HCT116 (cell line): ENCODE results near the gene EML1. TPM values are rescaled to one million over a fixed set of nuclear protein-coding genes. Genes with fewer than 3 reads are reported as not detected.

Experiments
- ATAC-seq: fragments of 200-7000 bp; cut with Tn5 transposase; 2 replicates; pipeline ENCODE4 v1.9.1; 2020; ENCODE audit warnings: mild to moderate bottlenecking, moderate library complexity
- BruUV-seq: library from RNA; stranded (reverse); fragments of 400-500 nt; replicated peaks from 2 replicates; lab custom pipeline; 2021; lab: Mats Ljungman, UMichigan
- CTCF ChIA-PET: fragments of 300-600 bp; sonication (Branson Sonifier 250); formaldehyde crosslinking; loops from one replicate; lab custom pipeline; 2021; ENCODE audit warnings: antibody characterized with exemption; lab: Charles Lee
- POLR2A ChIA-PET: fragments of 300-600, 350-600 bp; sonication (Branson Sonifier 250); formaldehyde crosslinking; loops from one replicate; lab custom pipeline; 2021; ENCODE audit warnings: antibody characterized with exemption; lab: Charles Lee
- RAD21 ChIA-PET, 2 experiments: fragments of 300-600 bp; sonication (Branson Sonifier 250); formaldehyde crosslinking; loops; one replicate each; lab custom pipeline; 2023; ENCODE audit warnings: low total read pairs in 2 of 2; ENCODE audit not compliant: uncharacterized antibody in 2 of 2, unreplicated experiment in 2 of 2, low non-redundant PET in 1 of 2; lab: Charles Lee
- DNase-seq: peaks from one replicate; pipeline ENCODE4 v3.0.0-alpha.2; 2010; ENCODE audit warnings: low read depth, low spot score
- H2AFZ ChIP-seq: fragments of 200-600 bp; shearing (Covaris generic), sonication (generic); 2 replicates; pipeline ENCODE4 v1.6.1; 2017; ENCODE audit warnings: low read depth, mixed run types, mixed read lengths, antibody characterized with exemption, low read length; ENCODE audit not compliant: poor library complexity, severe bottlenecking
- H3K27ac ChIP-seq: 2 replicates; pipeline ENCODE4 v1.5.1; 2012; ENCODE audit warnings: low read depth, low read length
- H3K27me3 ChIP-seq: fragments of 200-600 bp; sonication (generic); 2 replicates; pipeline ENCODE4 v1.6.1; 2016; ENCODE audit warnings: mixed run types, low read length, mixed read lengths; ENCODE audit not compliant: insufficient read depth
- H3K36me3 ChIP-seq, 2 experiments: fragments of 200-500 bp in 1 of 2; fragments of 200-600 bp in 1 of 2; sonication (Bioruptor generic) in 1 of 2; sonication (generic) in 1 of 2; 2 replicates each; pipeline versions ENCODE4 v1.5.1 to v1.6.1; 2014 to 2016; ENCODE audit warnings: low read length in 2 of 2, inconsistent platforms in 1 of 2, mixed read lengths in 1 of 2, mixed run types in 1 of 2; ENCODE audit not compliant: insufficient read depth in 2 of 2, control insufficient read depth in 1 of 2
- H3K4me1 ChIP-seq, 2 experiments: fragments of 200-600 bp in 1 of 2; sonication (generic) in 1 of 2; 2 replicates each; pipeline versions ENCODE4 v1.5.1 to v1.6.1; 2012 to 2017; ENCODE audit warnings: low read length in 2 of 2, inconsistent platforms in 1 of 2, mild to moderate bottlenecking in 1 of 2, mixed read lengths in 1 of 2, mixed run types in 1 of 2, moderate library complexity in 1 of 2; ENCODE audit not compliant: insufficient read depth in 2 of 2, control insufficient read depth in 1 of 2
- H3K4me2 ChIP-seq: fragments of 200-600 bp; sonication (generic); 2 replicates; pipeline ENCODE4 v1.6.1; 2017; ENCODE audit warnings: mixed run types, low read length, mixed read lengths
- H3K4me3 ChIP-seq, 2 experiments: fragments of 200-600 bp in 1 of 2; sonication (generic) in 1 of 2; replicated peaks in 1 of 2; 2 replicates each; pipeline ENCODE4 v1.5.1; 2011 to 2016; ENCODE audit warnings: low read length in 2 of 2, control low read depth in 1 of 2, low read depth in 1 of 2, mild to moderate bottlenecking in 1 of 2, mixed read lengths in 1 of 2, mixed run types in 1 of 2
- H3K79me2 ChIP-seq: fragments of 200-600 bp; sonication (generic); 2 replicates; pipeline ENCODE4 v1.6.1; 2017; ENCODE audit warnings: mild to moderate bottlenecking, mixed run types, low read length, moderate library complexity, mixed read lengths; ENCODE audit not compliant: insufficient read depth
- H3K9ac ChIP-seq: fragments of 200-600 bp; sonication (generic); 2 replicates; pipeline ENCODE4 v1.6.1; 2016; ENCODE audit warnings: low read length, mixed read lengths
- H3K9me2 ChIP-seq: fragments of 200-600 bp; sonication (generic), shearing (Covaris generic); 2 replicates; pipeline ENCODE4 v1.6.1; 2017; ENCODE audit warnings: mixed run types, mild to moderate bottlenecking, moderate library complexity; ENCODE audit not compliant: insufficient read depth
- H3K9me3 ChIP-seq, 2 experiments: fragments of 200-500 bp in 1 of 2; fragments of 200-600 bp in 1 of 2; sonication (Bioruptor generic) in 1 of 2; sonication (generic) in 1 of 2; 2 replicates each; pipeline ENCODE4 v1.6.1; 2014 to 2017; ENCODE audit warnings: low read length in 2 of 2, mixed read lengths in 2 of 2, inconsistent platforms in 1 of 2, low read depth in 1 of 2, mild to moderate bottlenecking in 1 of 2, mixed run types in 1 of 2, moderate library complexity in 1 of 2; ENCODE audit not compliant: control insufficient read depth in 1 of 2, insufficient read depth in 1 of 2
- H4K20me1 ChIP-seq: fragments of 200-600 bp; sonication (generic), shearing (Covaris generic); 2 replicates; pipeline ENCODE4 v1.6.1; 2017; ENCODE audit warnings: mixed run types, mild to moderate bottlenecking, moderate library complexity; ENCODE audit not compliant: insufficient read depth
- ATF3 ChIP-seq: IDR thresholded peaks from 2 replicates; pipeline ENCODE4 v1.6.1; 2012
- CEBPB ChIP-seq: IDR thresholded peaks from 2 replicates; pipeline ENCODE4 v1.6.1; 2012; ENCODE audit warnings: low read depth
- CTCF ChIP-seq, 3 experiments: fragments of 200-600 bp in 1 of 3; sonication (generic) in 1 of 3; IDR thresholded peaks in 2 of 3; conservative IDR thresholded peaks in 1 of 3; 2 replicates each; pipeline ENCODE4 v1.5.1; 2012 to 2017; ENCODE audit warnings: low read depth in 2 of 3, low read length in 2 of 3, antibody characterized with exemption in 1 of 3, borderline replicate concordance in 1 of 3, control low read depth in 1 of 3, mild to moderate bottlenecking in 1 of 3, mixed read lengths in 1 of 3, mixed run types in 1 of 3, moderate library complexity in 1 of 3; ENCODE audit not compliant: insufficient read depth in 1 of 3
- EGR1 ChIP-seq: IDR thresholded peaks from 2 replicates; pipeline ENCODE4 v1.6.1; 2012; ENCODE audit warnings: low read depth
- EZH2phosphoT487 ChIP-seq: fragments of 200-600 bp; IDR thresholded peaks from 2 replicates; pipeline ENCODE4 v1.6.1; 2018; ENCODE audit warnings: antibody characterized with exemption, borderline replicate concordance
- FOSL1 ChIP-seq: IDR thresholded peaks from 2 replicates; pipeline ENCODE4 v1.6.1; 2012; ENCODE audit warnings: low read depth
- MAX ChIP-seq: IDR thresholded peaks from 2 replicates; pipeline ENCODE4 v1.6.1; 2012
- POLR2AphosphoS5 ChIP-seq: IDR thresholded peaks from 2 replicates; pipeline ENCODE4 v1.6.1; 2011; ENCODE audit warnings: mild to moderate bottlenecking, low read depth, low read length, moderate library complexity
- RAD21 ChIP-seq: IDR thresholded peaks from 2 replicates; pipeline ENCODE4 v1.6.1; 2012; ENCODE audit warnings: low read depth, mild to moderate bottlenecking
- REST ChIP-seq: IDR thresholded peaks from 2 replicates; pipeline ENCODE4 v1.6.1; 2012; ENCODE audit warnings: low read depth
- SIN3A ChIP-seq: IDR thresholded peaks from 2 replicates; pipeline ENCODE4 v1.6.1; 2012; ENCODE audit warnings: low read depth
- SRF ChIP-seq: IDR thresholded peaks from 2 replicates; pipeline ENCODE4 v1.6.1; 2012; ENCODE audit warnings: low read depth
- ZFX ChIP-seq: fragments of 450-650 bp; IDR thresholded peaks from 2 replicates; pipeline ENCODE4 v1.6.1; 2017
- intact Hi-C: fragments of 100-400 bp; cut with micrococcal nuclease; formaldehyde crosslinking; loops from 2 replicates; pipeline ENCODE4 v1.10.0; 2022
- total RNA-seq: library from RNA; stranded (reverse); gene quantifications from one replicate; pipeline ENCODE4 v1.2.1, GENCODE V29; 2021; ENCODE audit not compliant: unreplicated experiment

EML1 gene
- total RNA-seq, 1 experiment from 2014 or later, result 7.4 TPM

- no peak for DNase-seq
- Histone ChIP-seq H3K9me2 (no peaks in the 10 kb centered on the region), H3K36me3 (no peaks in the 10 kb centered on the region), H3K4me2 (no peak overlapping the region), H3K9ac (no peak overlapping the region), H3K79me2 (no peaks in the 10 kb centered on the region), H3K27ac (no peak overlapping the region), H2AFZ (no peak overlapping the region), H3K4me3 (no peak overlapping the region), H4K20me1 (no peaks in the 10 kb centered on the region), H3K9me3 (peaks cover 0 to 9% of the 10 kb centered on the region in 2 experiments; a peak in 1 of 4 replicates), H3K27me3 (no peaks in the 10 kb centered on the region), H3K4me1 (no peaks in the 10 kb centered on the region)
- RAD21 ChIA-PET, result interaction anchor here (0.6 to 1.0 kb wide), 2 partner anchors 31 to 41 kb away, joined by 3 read pairs; no protein-coding TSS in a partner anchor
- no TSS peak for BruUV-seq
- CTCF ChIA-PET, result interaction anchor here (1.0 kb wide), 1 partner anchor 17 kb away, joined by 3 read pairs; no protein-coding TSS in a partner anchor
- intact Hi-C loops, result no loop called here
- no peak for ATAC-seq
- POLR2A ChIA-PET, result no interaction called here
- no peak for TF ChIP-seq POLR2AphosphoS5
Observed at GRCh38 chr14:99930420-99931274, 137.4 kb downstream of the EML1 start.

- peaks cover 0 to 4% of the 10 kb centered on the region in 2 experiments; a peak in 1 of 4 replicates for H3K4me1 ChIP-seq
- no peaks in the 10 kb centered on the region for H3K27me3 ChIP-seq
- H3K79me2 ChIP-seq, result no peaks in the 10 kb centered on the region
- ATAC-seq (no peak), DNase-seq (no peak)
- H2AFZ ChIP-seq, result no peak overlapping the region
- no peaks in the 10 kb centered on the region for H4K20me1 ChIP-seq
- no peak overlapping the region for H3K27ac ChIP-seq
- H3K4me3 ChIP-seq, result no peak overlapping the region
- H3K9ac ChIP-seq, result no peak overlapping the region
- no peaks in the 10 kb centered on the region for H3K36me3 ChIP-seq
- ChIA-PET POLR2A (no interaction called here), RAD21 (interaction anchor here in 1 of 2 experiments (1.0 kb wide), 1 partner anchor 32 kb away, joined by 3 read pairs; no protein-coding TSS in a partner anchor), CTCF (interaction anchor here (0.7 kb wide), 1 partner anchor 16 kb away, joined by 3 read pairs; no protein-coding TSS in a partner anchor)
- no TSS peak for BruUV-seq
- no peaks in the 10 kb centered on the region for H3K9me2 ChIP-seq
- intact Hi-C loops, result no loop called here
- no peak overlapping the region for H3K4me2 ChIP-seq
- H3K9me3 ChIP-seq, result peaks cover 0 to 5% of the 10 kb centered on the region in 2 experiments; a peak in 1 of 4 replicates
- no peak for TF ChIP-seq CEBPB
- TF ChIP-seq FOSL1, result no peak
- TF ChIP-seq EZH2phosphoT487, result no peak
- TF ChIP-seq MAX, result no peak
- TF ChIP-seq SIN3A, result no peak
- TF ChIP-seq ZFX, result no peak
- no peak for TF ChIP-seq EGR1
- no peak for TF ChIP-seq SRF
- TF ChIP-seq ATF3, result no peak
- no peak for TF ChIP-seq CTCF (IDR thresholded peaks at IDR 0.05 in 2 of 3, conservative IDR thresholded peaks at IDR 0.05 in 1 of 3; ENCODE audit: borderline replicate concordance in 1 of 3, insufficient read depth in 1 of 3, low read depth in 2 of 3, low read length in 2 of 3)
- TF ChIP-seq REST, result no peak
- no peak for TF ChIP-seq RAD21
Observed at GRCh38 chr14:99931308-99931707, 138.1 kb downstream of the EML1 start.
